HT1080 (cell line): ENCODE measurements around the gene JAG1. TPM values are rescaled to one million over a fixed set of nuclear protein-coding genes. Genes with fewer than 3 reads are reported as not detected.

Experiments used
- DNase-seq: peaks from one replicate; pipeline ENCODE4 v3.0.0-alpha.2; 2015; ENCODE audit warnings: low read depth
- total RNA-seq: library from RNA; depleted of rRNA; stranded (reverse); fragments of >200 nt; shearing (Covaris generic); gene quantifications from 2 replicates; pipeline ENCODE4 v1.2.3, GENCODE V29; 2014

Gene JAG1
- total RNA-seq, 1 experiment from 2014 or later, result 42.8 TPM

DNA sequence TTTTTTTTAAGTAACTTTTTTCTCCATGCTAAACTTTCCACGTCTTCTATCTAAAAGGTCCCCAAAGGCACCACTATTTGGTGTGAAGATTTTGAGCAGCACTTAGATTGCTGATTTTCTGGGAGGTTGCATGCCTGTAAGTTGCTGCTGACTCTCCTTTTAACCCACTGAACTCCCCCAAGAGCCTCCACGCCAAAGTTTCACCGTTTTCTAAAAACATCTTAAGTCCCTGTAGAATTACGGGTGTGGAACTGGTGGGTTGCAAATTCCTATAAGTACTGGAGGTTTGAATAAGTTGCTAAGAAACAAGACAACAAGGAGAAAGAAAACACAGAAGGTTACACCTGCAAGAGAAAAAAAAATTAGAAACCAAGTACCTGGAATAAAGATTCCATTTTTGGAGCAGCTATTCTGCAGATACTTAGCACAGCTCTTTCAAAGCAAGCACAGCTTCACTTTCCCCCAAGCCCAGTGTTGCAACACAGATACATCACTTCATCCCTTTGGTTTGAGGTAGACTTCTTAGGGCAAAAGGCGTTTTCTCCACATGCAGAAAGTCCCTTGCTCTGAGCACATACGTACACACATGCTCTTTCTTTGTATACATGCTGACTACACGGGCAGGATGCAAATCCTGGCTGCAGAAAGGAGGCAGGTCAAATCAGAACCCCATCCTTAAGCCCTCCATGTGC, 5.0 kb downstream of the JAG1 start:
- DNase-seq, result no peak

DNA sequence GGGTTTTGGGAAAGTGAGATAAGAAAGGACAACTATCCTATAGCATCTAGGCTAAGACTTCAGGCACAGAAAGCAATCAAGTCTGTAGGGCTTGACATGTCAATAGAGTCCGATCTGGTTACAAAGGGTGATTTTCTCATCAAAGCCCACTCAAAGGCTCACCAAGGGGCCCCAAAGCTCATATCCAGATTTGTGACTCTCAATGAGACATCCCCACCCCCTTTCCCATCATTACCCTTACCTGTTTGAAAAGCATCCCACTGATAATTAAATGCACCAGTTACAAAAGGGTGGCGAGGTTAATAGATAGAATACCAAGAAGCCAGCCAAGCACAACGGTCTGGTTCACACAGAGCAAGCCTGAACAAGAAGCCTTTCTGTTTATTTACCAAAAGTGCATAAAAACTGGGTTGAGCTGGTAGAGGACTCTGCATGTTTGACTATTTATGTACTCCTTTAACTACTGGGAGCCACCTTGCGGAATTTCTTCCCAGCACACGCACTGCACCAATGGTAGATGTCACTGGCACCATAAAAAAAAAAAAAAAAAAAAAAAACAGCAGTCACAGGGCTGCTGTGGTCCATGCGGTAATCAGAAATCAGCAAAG, 6.1 kb downstream of the JAG1 start:
- DNase-seq, result no peak

DNA sequence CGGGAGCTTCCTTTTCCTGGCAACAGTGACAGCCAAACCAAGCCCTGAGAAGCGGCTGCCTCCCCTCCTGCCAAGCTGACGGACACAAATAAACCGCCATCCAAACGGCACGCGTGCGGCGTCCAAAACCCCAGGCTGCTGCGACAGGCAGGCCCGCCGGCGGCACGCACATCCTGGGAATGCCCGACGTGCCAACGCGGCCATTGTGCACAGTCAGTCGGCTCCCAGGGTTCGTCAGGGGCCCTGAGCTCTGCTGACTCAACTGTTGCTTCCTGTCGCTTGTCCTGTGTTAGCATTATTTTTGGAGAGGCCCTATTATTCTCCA, 6.8 kb downstream of the JAG1 start:
- no peak for DNase-seq

DNA sequence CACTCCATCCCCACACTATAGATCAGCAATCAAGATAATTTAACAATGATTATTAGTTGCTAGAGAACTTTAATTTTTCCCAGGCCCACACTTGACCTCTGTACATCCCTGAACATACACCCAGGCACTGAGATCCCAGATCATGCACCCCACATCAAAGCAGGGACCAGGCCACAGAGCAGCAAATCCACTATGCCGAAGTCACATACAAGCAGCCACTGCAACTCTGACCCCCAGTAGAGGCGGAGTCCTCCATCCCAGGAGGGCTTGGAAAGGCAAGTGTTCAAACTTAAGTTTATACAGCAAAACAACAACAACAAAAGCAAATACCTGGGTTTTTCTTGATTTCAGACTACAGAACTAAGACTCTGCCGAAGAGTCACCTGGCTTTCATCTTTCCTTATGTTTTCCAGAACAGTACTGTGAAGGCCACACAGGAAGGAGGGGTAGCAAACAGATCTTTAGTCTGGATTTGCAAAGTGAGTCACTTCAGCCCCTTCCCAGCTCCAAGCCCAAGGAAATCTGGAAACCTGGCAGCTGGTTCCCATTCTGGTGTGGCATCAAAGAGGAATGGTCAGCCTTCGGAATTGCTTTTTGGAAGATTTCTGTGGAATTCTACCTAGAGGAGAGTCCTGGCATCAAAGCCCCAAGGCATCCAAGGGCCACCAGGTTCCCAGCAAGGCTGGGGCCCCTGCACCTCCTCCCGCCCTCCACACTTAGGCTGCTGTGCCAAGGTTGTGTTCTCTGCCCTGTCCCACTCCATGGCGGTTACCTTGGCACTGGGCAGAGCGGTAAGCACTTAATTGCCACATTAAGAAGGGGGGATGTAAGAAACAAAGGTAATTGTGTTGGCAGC, 7.3 kb downstream of the JAG1 start:
- DNase-seq, result no peak

DNA sequence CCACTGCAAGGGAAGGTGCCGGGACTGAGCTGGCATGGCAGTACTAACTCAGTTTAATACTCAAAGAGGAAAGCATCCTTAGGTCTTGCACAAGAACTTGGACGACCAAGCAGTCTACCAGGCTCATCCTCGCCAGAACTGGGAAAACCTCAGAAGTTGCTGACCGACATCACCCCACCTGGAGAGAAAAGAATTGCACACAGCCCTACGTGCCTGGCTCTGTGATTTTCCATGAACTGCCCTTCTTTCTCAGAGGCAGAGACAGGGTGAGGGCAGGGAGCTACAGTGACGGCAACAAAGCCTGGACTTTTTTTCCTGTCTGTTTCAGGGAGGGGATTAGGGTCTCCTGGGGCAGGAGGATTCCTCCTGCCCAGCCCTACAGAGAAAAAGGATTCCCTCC, 8.0 kb downstream of the JAG1 start:
- no peak for DNase-seq

DNA sequence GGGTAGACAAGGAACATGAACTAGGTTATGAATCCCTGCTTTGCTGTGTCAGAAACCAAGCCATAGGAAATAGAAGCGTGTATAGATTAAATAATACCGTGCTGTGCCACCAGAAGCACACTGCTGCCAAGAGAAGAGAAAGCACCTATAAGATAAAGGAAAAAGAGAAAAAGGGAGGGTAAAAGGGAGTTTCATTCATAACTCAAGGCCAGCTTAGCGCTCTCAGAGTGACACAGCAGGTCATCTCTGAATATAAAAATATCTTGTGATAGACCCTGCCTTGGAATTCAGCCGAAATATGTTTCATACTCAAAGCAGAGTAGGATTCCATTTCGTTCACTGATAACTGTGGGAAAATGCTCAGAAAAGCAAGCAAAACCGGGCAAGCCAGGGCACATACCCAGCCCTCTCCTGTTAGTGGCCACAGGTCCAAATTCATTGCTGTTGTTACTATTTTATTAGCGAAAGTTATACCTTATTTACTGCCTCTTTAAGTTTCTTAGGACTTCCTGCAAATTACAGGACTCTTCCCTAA, 8.7 kb downstream of the JAG1 start:
- DNase-seq, result no peak

DNA sequence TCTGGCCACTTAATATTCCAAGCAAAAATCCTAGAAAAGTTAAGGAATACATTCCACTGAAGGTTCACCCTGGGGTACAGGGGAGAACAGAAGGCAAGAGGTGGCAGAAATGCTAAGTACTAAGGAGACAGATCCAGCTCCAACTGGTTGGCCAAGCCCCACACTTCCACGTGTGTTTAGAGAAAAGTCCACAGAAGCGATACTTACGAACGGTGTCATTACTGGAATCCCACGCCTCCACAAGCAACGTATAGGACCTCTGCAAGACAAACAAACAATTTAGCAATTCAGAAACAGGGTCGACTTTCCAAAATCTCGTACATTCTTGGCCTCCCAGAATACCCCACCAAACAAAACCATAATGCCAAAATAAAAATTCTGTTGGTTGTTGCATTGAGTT, 10.0 kb downstream of the JAG1 start:
- no peak for DNase-seq

DNA sequence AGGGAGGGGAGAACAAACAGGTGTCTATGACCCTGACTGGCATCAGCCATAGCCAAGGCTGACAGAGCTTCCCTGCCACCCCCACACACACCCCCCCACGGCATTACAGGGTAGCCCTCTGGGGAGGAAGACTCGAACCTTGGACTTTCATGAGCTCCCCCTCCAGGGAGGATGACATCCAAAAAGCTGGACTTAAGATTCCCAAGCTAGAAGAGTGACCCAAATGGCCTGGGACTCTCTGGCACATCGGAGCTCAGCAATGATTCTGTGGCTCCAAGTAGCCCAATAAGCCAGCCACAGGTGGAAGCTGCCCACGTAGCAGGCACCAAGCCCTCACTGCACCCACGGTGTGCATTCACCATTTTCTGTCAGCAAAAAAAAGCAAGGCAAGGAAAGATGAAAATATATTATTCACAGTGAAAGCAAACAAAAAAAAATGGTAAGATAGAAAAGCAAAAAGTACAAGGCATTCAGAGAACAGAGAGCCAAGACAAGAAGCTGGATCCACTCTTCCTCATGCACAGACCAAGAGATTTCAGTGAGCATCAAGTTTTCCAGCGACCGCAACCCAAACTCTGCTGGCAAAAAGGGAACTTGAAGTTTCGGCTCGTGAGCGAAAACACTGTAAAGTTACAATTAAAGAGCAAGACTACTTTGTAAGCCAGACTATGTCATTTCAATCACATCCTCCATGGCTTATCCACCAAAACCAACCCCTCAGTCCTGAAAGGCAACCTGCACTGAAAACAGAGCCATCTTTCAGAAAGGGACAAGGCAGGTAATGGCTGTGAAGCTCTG, 10.9 kb downstream of the JAG1 start:
- DNase-seq, result no peak

DNA sequence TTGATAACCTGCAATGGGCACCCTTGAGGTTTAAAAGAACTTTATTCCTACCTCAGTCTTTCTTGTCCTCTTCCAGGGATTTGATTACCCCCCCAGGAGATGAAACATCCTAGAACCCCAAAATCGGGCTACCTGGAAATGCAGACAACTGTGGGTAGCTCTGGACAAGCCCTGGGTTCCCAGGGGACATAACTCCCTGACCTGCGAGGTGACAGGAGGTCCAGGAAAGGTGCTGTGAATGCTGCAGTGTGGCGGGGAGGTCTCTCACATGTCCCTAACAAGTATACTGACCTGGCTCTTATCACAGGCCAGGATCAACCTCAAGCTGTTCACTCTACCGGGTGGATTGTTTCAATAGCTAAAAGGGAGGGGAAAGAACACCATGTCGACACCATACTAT, 11.6 kb downstream of the JAG1 start:
- DNase-seq, result no peak

DNA sequence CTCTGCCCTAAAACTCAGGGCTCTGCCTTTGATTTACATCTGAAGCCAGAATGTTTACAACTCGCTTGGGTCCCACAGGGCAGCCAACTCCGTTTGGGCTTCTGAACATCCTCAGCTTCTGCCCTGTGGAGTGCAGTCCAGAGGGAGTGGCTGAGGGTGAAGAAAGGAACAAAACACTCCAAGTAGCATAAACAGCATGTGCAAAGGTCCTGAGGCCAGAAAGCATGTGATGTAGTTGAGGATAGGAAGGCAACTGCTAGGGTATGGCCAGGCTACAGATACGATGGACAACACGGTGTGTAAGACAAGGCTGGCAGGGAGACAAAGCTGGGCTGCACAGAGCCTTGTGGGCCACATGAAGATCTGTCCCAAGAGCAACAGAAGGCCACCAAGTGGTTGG, 12.5 kb downstream of the JAG1 start:
- DNase-seq, result no peak

DNA sequence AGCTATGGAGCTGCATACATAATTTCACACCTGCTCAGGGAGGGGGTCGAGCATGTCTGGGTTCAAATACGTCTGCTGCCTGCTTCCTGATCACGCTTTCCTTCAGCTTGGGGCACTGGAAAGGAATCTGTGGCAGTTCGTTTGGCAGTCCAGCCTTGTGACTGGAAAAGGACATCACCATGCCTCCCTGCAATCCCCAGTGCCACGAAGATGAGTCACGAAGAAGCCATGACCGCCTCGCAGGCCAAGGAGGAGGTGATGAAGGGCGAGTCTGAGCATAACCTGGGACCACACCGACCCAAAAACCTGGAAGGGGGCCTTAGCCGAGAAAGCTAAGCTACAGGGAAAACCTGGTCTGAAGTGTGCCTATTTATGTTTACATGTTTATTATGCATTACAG, 13.1 kb downstream of the JAG1 start:
- DNase-seq, result no peak

DNA sequence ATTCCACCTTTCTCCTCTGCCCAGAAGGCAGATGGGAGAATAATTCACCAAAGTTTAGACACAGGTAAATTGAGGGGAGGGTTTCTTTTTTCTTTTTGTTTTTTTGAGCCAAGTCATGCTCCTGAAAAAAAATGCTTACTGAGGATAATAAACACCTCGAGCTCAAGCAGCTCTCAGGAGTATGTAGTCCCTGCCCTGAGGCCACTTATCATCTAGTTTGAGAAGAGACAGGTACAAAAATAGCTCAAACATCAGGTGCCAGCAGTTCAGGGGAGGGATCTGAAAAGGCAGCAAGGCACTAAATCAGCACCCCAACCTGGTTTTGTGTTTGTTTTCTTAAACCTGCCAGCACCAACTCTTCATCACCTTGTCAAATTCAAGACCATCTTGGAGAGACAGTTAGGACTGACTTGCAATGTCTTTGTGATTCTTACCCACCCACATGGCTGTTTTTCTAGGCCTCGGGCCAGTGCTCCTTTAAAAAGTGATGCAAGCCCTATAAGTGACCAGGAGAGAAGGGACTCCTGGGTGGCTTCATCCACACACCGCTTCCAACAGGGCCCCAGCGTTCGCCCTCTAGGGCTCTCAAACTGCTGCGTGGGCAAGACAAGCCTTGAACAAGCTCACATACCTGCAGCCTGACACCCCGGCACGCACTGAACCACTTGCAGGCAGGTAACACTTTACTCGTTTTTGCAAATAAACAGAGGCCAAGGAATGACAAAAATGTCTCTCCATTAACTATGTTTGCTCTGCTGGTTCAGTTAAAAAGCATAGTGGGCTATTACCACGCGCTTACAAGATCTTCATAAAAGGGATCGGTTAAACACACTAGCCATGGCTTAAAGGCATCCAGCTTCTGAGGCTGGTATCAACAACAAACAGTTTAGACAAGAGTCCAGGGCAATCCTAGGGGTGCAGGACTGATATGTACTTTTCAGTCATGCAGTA, 13.9 kb downstream of the JAG1 start:
- no peak for DNase-seq

DNA sequence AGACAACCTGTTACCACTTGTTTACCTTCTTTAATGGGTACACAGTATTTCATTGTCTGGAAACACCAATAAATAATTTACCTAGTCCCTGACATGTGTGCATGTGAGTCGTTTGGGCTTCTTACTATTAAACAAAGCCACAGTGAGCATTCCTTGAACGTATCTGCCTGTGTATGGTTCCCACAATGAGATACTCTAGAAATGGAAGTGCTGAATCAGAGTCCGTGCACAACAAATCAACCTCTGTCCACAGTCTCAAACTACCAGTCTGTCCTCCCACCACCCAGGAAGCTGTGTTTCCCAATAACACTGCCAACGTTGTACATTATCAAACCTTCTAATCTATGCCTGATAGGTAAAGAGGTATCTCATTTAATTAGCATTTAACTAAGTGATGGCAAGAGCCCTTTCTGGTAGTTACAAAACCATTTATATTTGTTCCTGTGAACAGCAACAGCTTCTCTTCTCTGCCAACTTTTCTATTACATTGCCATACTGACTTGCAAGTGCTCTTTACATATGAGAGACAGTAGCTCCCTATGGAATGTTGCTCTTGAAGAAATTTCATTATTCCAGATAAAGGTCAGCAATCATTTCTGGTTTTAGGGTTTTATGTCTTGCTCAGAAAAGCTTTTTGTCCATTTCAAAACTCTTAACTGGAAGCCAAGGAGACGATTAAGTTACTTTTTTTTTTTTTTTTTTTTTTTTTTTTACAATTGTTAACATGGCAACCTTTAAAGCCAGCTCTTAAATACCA, 14.7 kb downstream of the JAG1 start:
- no peak for DNase-seq

DNA sequence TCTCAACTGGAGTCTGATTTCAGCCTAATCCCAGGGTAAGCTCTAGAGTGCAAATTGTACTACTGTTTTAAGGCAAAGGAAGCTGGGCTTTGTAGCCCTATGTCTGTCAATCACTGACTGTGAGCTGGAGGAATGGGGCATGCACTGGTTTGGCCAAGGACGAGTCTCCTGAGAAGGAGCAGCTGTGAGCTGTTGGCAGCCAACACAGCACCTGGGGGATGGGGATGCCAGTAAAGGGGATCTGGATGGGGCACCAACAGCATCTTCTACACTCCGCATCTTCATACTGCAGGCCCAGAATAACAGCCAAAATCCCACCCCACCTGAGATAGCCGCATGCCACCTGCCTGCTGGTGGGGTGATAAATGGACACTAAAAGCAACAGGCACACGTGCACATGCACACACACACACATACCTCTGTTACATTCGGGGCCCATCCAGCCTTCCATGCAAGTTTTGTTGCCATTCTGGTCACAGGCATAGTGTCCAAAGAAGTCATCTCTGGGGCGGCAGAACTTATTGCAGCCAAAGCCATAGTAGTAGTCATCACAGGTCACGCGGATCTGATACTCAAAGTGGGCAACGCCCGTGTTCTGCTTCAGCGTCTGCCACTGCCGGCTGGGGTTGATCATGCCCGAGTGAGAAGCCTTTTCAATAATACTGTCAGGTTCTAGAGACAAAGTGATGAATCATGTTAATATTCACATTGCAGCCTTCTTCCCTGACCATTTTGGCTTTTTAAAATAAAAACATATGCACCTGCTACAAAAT, 15.6 kb downstream of the JAG1 start:
- no peak for DNase-seq

DNA sequence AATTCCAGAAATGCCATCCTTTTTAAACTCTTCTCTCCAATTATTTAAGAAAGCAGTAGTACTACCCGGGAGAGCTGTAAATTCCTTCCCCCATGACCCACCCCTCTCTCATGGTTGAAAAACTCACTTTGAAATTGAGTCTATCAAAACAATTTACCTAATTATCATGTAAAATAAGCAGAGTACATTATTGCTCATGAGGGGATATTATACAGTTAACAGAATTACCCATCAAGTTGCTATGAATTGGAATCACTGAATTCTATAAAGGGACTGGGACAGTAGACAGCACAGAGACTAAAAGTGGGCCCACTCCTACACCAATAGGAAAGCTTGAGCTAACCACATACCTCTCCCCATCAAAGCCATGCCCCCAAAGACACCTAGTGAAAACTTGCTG, 16.3 kb downstream of the JAG1 start:
- no peak for DNase-seq

DNA sequence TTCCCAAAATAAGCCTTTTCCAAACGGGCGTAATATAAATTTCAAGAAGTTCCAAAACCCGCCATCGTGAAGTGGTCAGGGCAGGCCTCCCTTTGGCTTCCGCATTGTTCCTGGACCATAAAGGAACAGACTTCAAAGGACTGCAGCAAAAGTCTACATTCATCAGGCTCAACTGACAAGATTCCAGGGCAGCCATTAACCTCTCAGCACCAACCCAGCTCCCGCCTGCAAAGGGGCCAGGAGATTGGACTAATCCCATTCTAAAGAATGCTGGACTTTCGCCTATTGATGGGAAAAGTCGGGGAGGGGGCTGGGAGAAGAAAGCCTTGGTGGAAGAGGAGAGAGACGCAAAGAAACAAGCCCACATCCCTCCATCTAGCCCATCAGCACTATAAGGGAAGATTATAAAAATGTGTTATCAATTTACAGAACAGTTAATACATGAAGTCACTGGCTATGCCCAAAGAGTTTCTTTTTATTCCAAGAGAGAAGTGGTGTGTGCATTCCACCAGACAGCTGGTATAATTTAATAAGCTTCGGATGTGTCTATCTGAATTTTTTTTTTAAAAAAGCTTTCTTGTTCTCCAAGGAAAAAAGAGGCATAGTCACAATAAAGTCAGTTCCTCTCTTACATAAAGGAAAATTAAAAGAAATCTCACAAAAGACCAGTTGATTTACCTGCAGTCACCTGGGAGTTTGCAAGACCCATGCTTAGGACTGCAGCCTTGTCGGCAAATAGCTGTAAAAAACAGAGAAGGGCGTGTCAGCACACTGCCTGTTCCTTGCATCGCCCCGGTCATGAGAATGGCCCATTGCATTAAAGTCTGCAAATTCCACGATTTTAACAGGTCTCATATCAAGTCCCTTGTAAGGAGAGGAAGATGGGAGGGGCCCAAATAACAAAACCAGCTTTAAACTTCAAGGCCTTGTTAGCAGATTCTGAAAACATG, 17.8 kb downstream of the JAG1 start:
- no peak for DNase-seq

DNA sequence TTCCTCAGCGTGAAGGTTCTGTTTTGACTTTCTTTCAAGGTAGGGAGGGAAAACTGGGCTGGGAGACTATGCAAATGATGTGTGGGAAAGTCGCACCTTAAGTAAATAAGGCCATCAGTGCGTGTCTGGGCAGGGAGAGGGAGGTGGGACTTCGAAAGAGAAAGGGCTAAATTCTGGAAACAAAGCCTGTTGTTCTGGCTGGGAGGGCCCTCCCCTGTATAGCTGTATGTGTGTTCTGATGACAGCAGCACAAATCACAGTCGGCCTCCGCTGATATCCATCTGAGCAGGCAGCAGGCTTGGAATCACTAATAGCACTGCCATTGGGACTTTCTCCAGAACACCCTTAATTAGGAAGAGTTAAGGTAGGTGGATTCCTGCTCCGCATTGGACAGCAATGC, 19.2 kb downstream of the JAG1 start:
- no peak for DNase-seq

DNA sequence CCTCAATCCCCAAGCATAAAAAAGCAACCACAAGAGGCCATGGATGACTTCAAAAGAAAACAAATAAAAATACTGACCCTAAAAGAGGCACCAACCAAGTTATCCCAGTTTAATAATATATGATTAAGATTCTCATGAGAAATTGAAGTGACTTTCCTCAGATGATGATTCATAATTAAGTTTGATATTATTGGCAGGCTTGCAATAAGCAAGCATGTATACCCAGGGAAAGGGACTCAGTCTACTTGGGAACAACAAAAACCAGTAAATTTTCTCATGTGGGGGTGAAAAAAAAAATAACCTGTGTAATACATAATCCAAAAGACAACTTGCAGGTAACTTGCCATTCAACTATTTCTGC, 19.6 kb downstream of the JAG1 start:
- DNase-seq, result no peak
